ENCODE results near the gene FFAR3.

The FFAR3 gene

GRCh38 chr19:35404879-35405622 lies 46.8 kb downstream of the FFAR3 start:
- Mint-ChIP-seq H3K4me3 (no peak overlapping the region), H3K36me3 (ENCODE audit: low read depth) (no peaks in the 10 kb centered on the region), H3K27ac (peak overlapping the region; percentile 62), H3K27me3 (peaks cover 13% of the 10 kb centered on the region), H3K4me1 (ENCODE audit: low read depth) (peaks cover 26% of the 10 kb centered on the region), H3K9me3 (no peaks in the 10 kb centered on the region)
- DNase-seq, result peak; percentile 41

- Mint-ChIP-seq H3K36me3 (ENCODE audit: low read depth) (no peaks in the 10 kb centered on the region), H3K27ac (no peak overlapping the region), H3K4me3 (no peak overlapping the region), H3K9me3 (no peaks in the 10 kb centered on the region), H3K4me1 (ENCODE audit: low read depth) (peaks cover 23% of the 10 kb centered on the region), H3K27me3 (peaks cover 14% of the 10 kb centered on the region)
- no peak for DNase-seq
These were observed 49.4 kb downstream of the FFAR3 start for GRCh38 chr19:35407619-35408018.

- Mint-ChIP-seq H3K4me3 (no peak overlapping the region), H3K36me3 (ENCODE audit: low read depth) (no peaks in the 10 kb centered on the region), H3K9me3 (no peaks in the 10 kb centered on the region), H3K27ac (no peak overlapping the region), H3K4me1 (ENCODE audit: low read depth) (peaks cover 19% of the 10 kb centered on the region), H3K27me3 (peaks cover 19% of the 10 kb centered on the region)
- no peak for DNase-seq
These were observed 50.3 kb downstream of the FFAR3 start for GRCh38 chr19:35408284-35409171.

- Mint-ChIP-seq H3K36me3 (ENCODE audit: low read depth) (no peaks in the 10 kb centered on the region), H3K4me1 (ENCODE audit: low read depth) (peaks cover 18% of the 10 kb centered on the region), H3K4me3 (no peak overlapping the region), H3K27me3 (peaks cover 26% of the 10 kb centered on the region), H3K9me3 (no peaks in the 10 kb centered on the region), H3K27ac (no peak overlapping the region)
- DNase-seq, result no peak
These were observed 50.9 kb downstream of the FFAR3 start for GRCh38 chr19:35409191-35409590.
